H7 (cell line): ENCODE data around the gene CEP104. TPM values are rescaled to one million over a fixed set of nuclear protein-coding genes. Genes with fewer than 3 reads are reported as not detected.

ENCODE experiments used
- DNase-seq: peaks from one replicate; pipeline ENCODE4 v3.0.0; 2012
- H3K27me3 ChIP-seq: 2 replicates; pipeline ENCODE4 v1.6.0; 2011; ENCODE audit warnings: mild to moderate bottlenecking, low read length; ENCODE audit not compliant: control insufficient read depth, insufficient read depth
- H3K36me3 ChIP-seq: replicated peaks from 2 replicates; pipeline ENCODE4 v1.5.1; 2011; ENCODE audit warnings: low read length; ENCODE audit not compliant: control insufficient read depth, insufficient read depth
- H3K4me3 ChIP-seq: 2 replicates; pipeline ENCODE4 v1.5.1; 2011; ENCODE audit warnings: low read depth, mild to moderate bottlenecking, control low read depth, low read length, moderate library complexity; ENCODE audit not compliant: insufficient read depth
- total RNA-seq: library from RNA; depleted of rRNA; stranded (reverse); fragments of >200 nt; shearing (Covaris generic); gene quantifications from 2 replicates; pipeline ENCODE4 v1.2.3, GENCODE V29; 2014; rRNA removed

The CEP104 gene
- 22.8 and 35.8 TPM in 2 replicates for total RNA-seq

GRCh38 chr1:3856923-3857790 is at the start of gene CEP104, which contains the start of gene DFFB:
TSS of gene CEP104 (minus strand) at chr1:3857211. CDS start at chr1:3852407, 4,804 bp downstream.
TSS of gene DFFB (plus strand) at chr1:3857476. CDS start at chr1:3857604, 128 bp downstream.
- no peaks in the 10 kb centered on the region for H3K36me3 ChIP-seq
- H3K4me3 ChIP-seq: peak within 1 kb of the TSS; percentile 95
- H3K27me3 ChIP-seq: peaks cover 11% of the 10 kb centered on the region
- peak; percentile 100 for DNase-seq

- no peak overlapping the region for H3K4me3 ChIP-seq
- H3K27me3 ChIP-seq: no peaks in the 10 kb centered on the region; the same call in 1 of the 2 replicates
- no peak for DNase-seq
- H3K36me3 ChIP-seq: no peaks in the 10 kb centered on the region
Observed at GRCh38 chr1:3906672-3907020, 49.6 kb upstream of the CEP104 start.

GRCh38 chr1:3905953-3906671 is 49.1 kb upstream of the CEP104 start:
- Histone ChIP-seq H3K27me3 (no peaks in the 10 kb centered on the region; the same call in 1 of the 2 replicates), H3K4me3 (no peak overlapping the region)

GRCh38 chr1:3905266-3905952 is 48.4 kb upstream of the CEP104 start:
- H3K27me3 ChIP-seq: no peaks in the 10 kb centered on the region

More at GRCh38 chr1:3905953-3906671, 49.1 kb upstream of the CEP104 start:
- no peaks in the 10 kb centered on the region for H3K36me3 ChIP-seq
- DNase-seq: no peak

GRCh38 chr1:3904843-3905185 is 47.8 kb upstream of the CEP104 start:
- DNase-seq: no peak
- Histone ChIP-seq H3K4me3 (no peak overlapping the region), H3K36me3 (no peaks in the 10 kb centered on the region), H3K27me3 (no peaks in the 10 kb centered on the region)

More at GRCh38 chr1:3905266-3905952, 48.4 kb upstream of the CEP104 start:
- no peak overlapping the region for H3K4me3 ChIP-seq
- H3K36me3 ChIP-seq: no peaks in the 10 kb centered on the region
- DNase-seq: no peak

- no peaks in the 10 kb centered on the region for H3K27me3 ChIP-seq
- H3K4me3 ChIP-seq: no peak overlapping the region
- no peaks in the 10 kb centered on the region for H3K36me3 ChIP-seq
- DNase-seq: no peak
Observed at GRCh38 chr1:3904006-3904842, 47.2 kb upstream of the CEP104 start.

- no peak for DNase-seq
- Histone ChIP-seq H3K36me3 (no peaks in the 10 kb centered on the region), H3K4me3 (no peak overlapping the region), H3K27me3 (no peaks in the 10 kb centered on the region)
Observed at GRCh38 chr1:3903141-3904005, 46.4 kb upstream of the CEP104 start.

- no peak for DNase-seq
- Histone ChIP-seq H3K27me3 (no peaks in the 10 kb centered on the region), H3K4me3 (no peak overlapping the region), H3K36me3 (no peaks in the 10 kb centered on the region)
Observed at GRCh38 chr1:3902571-3903091, 45.6 kb upstream of the CEP104 start.

- no peak for DNase-seq
- Histone ChIP-seq H3K27me3 (no peaks in the 10 kb centered on the region), H3K36me3 (no peaks in the 10 kb centered on the region), H3K4me3 (no peak overlapping the region)
Observed at GRCh38 chr1:3902111-3902511, 45.1 kb upstream of the CEP104 start.

GRCh38 chr1:3900969-3901529 is 44.0 kb upstream of the CEP104 start:
- Histone ChIP-seq H3K36me3 (no peaks in the 10 kb centered on the region), H3K27me3 (no peaks in the 10 kb centered on the region), H3K4me3 (peak overlapping the region; percentile 99)
- peak; percentile 99 for DNase-seq

- DNase-seq: peak; percentile 99
- Histone ChIP-seq H3K4me3 (peak within 1 kb of the TSS; percentile 99), H3K36me3 (no peaks in the 10 kb centered on the region), H3K27me3 (no peaks in the 10 kb centered on the region)
Observed at GRCh38 chr1:3900150-3900968, 43.3 kb upstream of the CEP104 start, which contains the start of gene C1orf174. TSS of gene C1orf174 (minus strand) at chr1:3900272. CDS start at chr1:3900186, 86 bp downstream.

- peak overlapping the region; percentile 99 for H3K4me3 ChIP-seq
- DNase-seq: peak; percentile 88
- no peaks in the 10 kb centered on the region for H3K27me3 ChIP-seq
- H3K36me3 ChIP-seq: no peaks in the 10 kb centered on the region; the same call in 1 of the 2 replicates
Observed at GRCh38 chr1:3899754-3900149, 42.7 kb upstream of the CEP104 start.
